HL-60 (cell line): ENCODE measurements around the gene SMIM13.
A peak's percentile ranks its signal among the peaks of the same experiment; 100 is the strongest.

Experiments used
- DNase-seq, 2 experiments: peaks; one replicate each; pipeline ENCODE4 v3.0.0-alpha.2; 2010 to 2020; ENCODE audit warnings: low read depth in 1 of 2, low spot score in 1 of 2
- H3K27ac ChIP-seq: fragments of 250-450 bp; sonication (Bioruptor Pico); replicated peaks from 2 replicates; pipeline ENCODE4 v1.5.1; 2020; ENCODE audit warnings: mild to moderate bottlenecking, moderate library complexity
- H3K27me3 ChIP-seq: fragments of 250-450 bp; sonication (Bioruptor Pico); 2 replicates; pipeline ENCODE4 v1.5.1; 2021; ENCODE audit warnings: mild to moderate bottlenecking, moderate library complexity; ENCODE audit not compliant: insufficient read depth, poor library complexity, severe bottlenecking
- H3K4me3 ChIP-seq: replicated peaks from 2 replicates; pipeline ENCODE4 v1.5.1; 2011; ENCODE audit warnings: mild to moderate bottlenecking, control low read depth, low read length; ENCODE audit not compliant: insufficient read depth
- GABPA ChIP-seq: IDR thresholded peaks from 2 replicates; pipeline ENCODE4 v1.6.1; 2012; ENCODE audit warnings: low read depth
- POLR2AphosphoS5 ChIP-seq: IDR thresholded peaks from 2 replicates; pipeline ENCODE4 v1.6.1; 2012; ENCODE audit warnings: low read depth
- SPI1 ChIP-seq: IDR thresholded peaks from 2 replicates; pipeline ENCODE4 v1.6.1; 2012; ENCODE audit warnings: low read depth, mild to moderate bottlenecking, borderline replicate concordance
- TF ChIP-seq, protein P1 (sequence below): IDR thresholded peaks from one replicate; pipeline ENCODE4 v1.5.1; 2011; ENCODE audit warnings: low read length, control low read depth, inconsistent platforms; ENCODE audit not compliant: insufficient read depth
- TF ChIP-seq, protein P2 (sequence below): IDR thresholded peaks from 2 replicates; pipeline ENCODE4 v1.6.1; 2012; ENCODE audit warnings: low read depth; ENCODE audit not compliant: insufficient replicate concordance

The SMIM13 gene

DNA sequence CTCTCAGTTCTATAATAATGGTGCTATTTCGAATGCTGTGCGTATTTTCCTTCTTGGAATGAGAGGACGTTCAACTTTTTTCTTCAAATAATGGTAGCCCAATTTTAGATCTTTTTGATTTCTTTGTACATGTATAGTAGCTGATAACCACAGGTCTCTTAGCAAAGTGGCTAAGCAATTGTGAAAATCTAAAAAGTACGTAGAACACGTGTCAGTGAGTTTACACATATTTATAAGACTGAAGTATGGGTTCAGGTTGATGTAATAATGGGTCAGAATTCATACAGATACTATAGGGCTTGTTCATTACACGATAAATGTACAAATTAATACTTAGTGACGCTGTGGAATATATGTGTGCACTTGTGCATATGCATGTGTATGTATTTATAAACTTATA, 1.3 kb downstream of the SMIM13 start:
- no peaks in the 10 kb centered on the region for H3K27me3 ChIP-seq
- TF ChIP-seq, protein P1, sequence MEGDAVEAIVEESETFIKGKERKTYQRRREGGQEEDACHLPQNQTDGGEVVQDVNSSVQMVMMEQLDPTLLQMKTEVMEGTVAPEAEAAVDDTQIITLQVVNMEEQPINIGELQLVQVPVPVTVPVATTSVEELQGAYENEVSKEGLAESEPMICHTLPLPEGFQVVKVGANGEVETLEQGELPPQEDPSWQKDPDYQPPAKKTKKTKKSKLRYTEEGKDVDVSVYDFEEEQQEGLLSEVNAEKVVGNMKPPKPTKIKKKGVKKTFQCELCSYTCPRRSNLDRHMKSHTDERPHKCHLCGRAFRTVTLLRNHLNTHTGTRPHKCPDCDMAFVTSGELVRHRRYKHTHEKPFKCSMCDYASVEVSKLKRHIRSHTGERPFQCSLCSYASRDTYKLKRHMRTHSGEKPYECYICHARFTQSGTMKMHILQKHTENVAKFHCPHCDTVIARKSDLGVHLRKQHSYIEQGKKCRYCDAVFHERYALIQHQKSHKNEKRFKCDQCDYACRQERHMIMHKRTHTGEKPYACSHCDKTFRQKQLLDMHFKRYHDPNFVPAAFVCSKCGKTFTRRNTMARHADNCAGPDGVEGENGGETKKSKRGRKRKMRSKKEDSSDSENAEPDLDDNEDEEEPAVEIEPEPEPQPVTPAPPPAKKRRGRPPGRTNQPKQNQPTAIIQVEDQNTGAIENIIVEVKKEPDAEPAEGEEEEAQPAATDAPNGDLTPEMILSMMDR = no peak
- TF ChIP-seq, protein P2, sequence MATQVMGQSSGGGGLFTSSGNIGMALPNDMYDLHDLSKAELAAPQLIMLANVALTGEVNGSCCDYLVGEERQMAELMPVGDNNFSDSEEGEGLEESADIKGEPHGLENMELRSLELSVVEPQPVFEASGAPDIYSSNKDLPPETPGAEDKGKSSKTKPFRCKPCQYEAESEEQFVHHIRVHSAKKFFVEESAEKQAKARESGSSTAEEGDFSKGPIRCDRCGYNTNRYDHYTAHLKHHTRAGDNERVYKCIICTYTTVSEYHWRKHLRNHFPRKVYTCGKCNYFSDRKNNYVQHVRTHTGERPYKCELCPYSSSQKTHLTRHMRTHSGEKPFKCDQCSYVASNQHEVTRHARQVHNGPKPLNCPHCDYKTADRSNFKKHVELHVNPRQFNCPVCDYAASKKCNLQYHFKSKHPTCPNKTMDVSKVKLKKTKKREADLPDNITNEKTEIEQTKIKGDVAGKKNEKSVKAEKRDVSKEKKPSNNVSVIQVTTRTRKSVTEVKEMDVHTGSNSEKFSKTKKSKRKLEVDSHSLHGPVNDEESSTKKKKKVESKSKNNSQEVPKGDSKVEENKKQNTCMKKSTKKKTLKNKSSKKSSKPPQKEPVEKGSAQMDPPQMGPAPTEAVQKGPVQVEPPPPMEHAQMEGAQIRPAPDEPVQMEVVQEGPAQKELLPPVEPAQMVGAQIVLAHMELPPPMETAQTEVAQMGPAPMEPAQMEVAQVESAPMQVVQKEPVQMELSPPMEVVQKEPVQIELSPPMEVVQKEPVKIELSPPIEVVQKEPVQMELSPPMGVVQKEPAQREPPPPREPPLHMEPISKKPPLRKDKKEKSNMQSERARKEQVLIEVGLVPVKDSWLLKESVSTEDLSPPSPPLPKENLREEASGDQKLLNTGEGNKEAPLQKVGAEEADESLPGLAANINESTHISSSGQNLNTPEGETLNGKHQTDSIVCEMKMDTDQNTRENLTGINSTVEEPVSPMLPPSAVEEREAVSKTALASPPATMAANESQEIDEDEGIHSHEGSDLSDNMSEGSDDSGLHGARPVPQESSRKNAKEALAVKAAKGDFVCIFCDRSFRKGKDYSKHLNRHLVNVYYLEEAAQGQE = no peak
- no peak for TF ChIP-seq POLR2AphosphoS5
- TF ChIP-seq GABPA = no peak
- TF ChIP-seq SPI1 = no peak
- peak overlapping the region; percentile 83 for H3K4me3 ChIP-seq
- H3K27ac ChIP-seq = peak overlapping the region; percentile 96
- DNase-seq = no peak

DNA sequence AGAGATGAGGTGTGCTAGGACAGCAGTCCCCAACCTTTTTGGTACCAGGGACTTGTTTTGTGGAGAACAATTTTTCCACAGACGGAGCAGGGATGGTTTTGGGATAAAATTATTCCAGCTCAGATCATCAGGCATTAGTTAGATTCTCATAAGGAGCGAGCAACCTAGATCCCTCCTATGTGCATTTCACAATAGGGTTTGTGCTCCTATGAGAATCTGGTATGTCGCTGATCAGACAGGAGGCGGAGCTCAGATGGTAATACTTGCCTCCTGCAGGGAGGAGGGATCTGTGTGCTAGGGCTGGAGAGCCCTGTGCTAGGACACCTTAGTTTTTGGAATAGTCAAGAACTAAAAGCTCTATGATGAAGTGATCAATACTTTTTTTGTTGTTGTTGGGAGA, 2.5 kb downstream of the SMIM13 start:
- peak; percentile 42 to 48 for DNase-seq
- no peak overlapping the region for H3K4me3 ChIP-seq
- no peak overlapping the region for H3K27ac ChIP-seq
- no peaks in the 10 kb centered on the region for H3K27me3 ChIP-seq
- TF ChIP-seq SPI1 (no peak), GABPA (no peak), POLR2AphosphoS5 (no peak)
- TF ChIP-seq, protein P1 = no peak
- TF ChIP-seq, protein P2 = no peak

DNA sequence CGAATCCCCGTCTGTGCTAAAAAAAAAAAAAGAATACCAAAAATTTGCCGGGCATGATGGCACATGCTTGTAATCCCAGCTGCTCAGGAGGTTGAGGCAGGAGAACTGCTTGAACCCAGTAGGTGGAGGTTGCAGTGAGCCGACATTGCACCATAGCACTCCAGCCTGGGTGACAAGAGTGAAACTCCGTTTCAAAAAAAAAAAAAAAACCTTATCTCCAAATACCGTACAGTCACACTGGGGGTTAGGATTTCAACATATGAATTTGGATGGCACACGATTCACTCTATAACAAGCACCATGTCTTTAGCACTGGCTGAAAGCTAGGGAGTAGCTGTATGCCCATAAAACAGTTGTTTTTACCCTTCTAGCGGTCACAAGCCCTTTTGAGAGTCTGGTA, 3.8 kb downstream of the SMIM13 start:
- H3K4me3 ChIP-seq = no peak overlapping the region
- TF ChIP-seq, protein P2 = no peak
- no peak for TF ChIP-seq GABPA
- TF ChIP-seq, protein P1 = no peak
- no peak for TF ChIP-seq SPI1
- TF ChIP-seq POLR2AphosphoS5 = no peak
- H3K27ac ChIP-seq = no peak overlapping the region
- DNase-seq = peak in 1 of 2 experiments; percentile 47
- no peaks in the 10 kb centered on the region for H3K27me3 ChIP-seq
